Measurements from ENCODE around the gene KRTAP2-4.

DNA sequence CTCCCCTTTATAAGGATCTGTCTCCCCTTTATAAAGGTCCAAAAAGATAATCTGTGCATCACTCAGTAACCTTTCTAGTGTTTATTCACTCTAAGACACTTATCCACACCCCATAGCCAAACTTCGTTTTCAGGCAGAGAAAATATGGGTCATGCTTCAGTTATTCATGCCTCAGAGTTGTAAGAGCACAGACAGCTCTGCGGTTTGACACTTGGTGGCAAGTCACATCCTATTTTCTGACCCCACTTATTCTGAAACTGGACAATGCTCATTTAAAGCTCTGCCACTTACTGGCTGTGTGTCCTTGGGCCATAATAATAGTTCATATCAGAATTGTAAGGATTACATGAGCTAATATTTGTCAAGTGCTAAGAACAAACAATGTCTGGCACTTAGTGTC is 16.6 kb downstream of the KRTAP2-4 start:
- TF ChIP-seq POLR2A (IDR thresholded peaks at IDR 0.05): no peak
- TF ChIP-seq, protein P1, sequence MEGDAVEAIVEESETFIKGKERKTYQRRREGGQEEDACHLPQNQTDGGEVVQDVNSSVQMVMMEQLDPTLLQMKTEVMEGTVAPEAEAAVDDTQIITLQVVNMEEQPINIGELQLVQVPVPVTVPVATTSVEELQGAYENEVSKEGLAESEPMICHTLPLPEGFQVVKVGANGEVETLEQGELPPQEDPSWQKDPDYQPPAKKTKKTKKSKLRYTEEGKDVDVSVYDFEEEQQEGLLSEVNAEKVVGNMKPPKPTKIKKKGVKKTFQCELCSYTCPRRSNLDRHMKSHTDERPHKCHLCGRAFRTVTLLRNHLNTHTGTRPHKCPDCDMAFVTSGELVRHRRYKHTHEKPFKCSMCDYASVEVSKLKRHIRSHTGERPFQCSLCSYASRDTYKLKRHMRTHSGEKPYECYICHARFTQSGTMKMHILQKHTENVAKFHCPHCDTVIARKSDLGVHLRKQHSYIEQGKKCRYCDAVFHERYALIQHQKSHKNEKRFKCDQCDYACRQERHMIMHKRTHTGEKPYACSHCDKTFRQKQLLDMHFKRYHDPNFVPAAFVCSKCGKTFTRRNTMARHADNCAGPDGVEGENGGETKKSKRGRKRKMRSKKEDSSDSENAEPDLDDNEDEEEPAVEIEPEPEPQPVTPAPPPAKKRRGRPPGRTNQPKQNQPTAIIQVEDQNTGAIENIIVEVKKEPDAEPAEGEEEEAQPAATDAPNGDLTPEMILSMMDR (IDR thresholded peaks at IDR 0.05): no peak

Measured in gastroesophageal sphincter (tissue), 3 donors.